Measurements from ENCODE around the gene STIP1.

DNA sequence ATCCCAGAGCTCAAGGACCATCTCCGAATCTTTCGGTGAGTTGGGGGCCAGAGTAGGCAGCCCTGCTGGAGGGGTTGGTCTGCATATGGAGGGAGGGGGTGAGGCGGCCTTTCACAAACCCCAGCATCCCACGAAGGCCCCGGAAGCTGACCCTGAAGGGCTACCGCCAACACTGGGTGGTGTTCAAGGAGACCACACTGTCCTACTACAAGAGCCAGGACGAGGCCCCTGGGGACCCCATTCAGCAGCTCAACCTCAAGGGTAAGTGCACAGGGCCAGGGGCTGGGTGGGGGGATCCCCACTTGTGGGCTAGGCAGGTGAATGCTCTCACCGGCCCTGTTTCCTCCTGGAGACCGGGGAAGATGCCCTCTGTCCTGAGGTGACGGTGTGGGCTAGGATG lies 33.8 kb downstream of the STIP1 start:
- TF ChIP-seq, protein P1, sequence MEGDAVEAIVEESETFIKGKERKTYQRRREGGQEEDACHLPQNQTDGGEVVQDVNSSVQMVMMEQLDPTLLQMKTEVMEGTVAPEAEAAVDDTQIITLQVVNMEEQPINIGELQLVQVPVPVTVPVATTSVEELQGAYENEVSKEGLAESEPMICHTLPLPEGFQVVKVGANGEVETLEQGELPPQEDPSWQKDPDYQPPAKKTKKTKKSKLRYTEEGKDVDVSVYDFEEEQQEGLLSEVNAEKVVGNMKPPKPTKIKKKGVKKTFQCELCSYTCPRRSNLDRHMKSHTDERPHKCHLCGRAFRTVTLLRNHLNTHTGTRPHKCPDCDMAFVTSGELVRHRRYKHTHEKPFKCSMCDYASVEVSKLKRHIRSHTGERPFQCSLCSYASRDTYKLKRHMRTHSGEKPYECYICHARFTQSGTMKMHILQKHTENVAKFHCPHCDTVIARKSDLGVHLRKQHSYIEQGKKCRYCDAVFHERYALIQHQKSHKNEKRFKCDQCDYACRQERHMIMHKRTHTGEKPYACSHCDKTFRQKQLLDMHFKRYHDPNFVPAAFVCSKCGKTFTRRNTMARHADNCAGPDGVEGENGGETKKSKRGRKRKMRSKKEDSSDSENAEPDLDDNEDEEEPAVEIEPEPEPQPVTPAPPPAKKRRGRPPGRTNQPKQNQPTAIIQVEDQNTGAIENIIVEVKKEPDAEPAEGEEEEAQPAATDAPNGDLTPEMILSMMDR (IDR thresholded peaks at IDR 0.05): no peak
- no peak for TF ChIP-seq EZH2 (IDR thresholded peaks at IDR 0.05)
- TF ChIP-seq EZH2phosphoT487 (IDR thresholded peaks at IDR 0.05): no peak
